CD4-positive, alpha-beta T cell (primary cell): ENCODE data around the gene CASKIN1. TPM values are rescaled to one million over a fixed set of nuclear protein-coding genes. Genes with fewer than 3 reads are reported as not detected.

Experiments
- ATAC-seq: fragments of 200-7000 bp; cut with Tn5 transposase; one replicate; pipeline ENCODE4 v1.10.0; 2022; ENCODE audit warnings: mild to moderate bottlenecking; ENCODE audit not compliant: poor library complexity
- CTCF ChIA-PET: fragments of 350-600 bp; sonication (Branson Sonifier 250); formaldehyde crosslinking; loops from one replicate; lab custom pipeline; 2021; ENCODE audit warnings: antibody characterized with exemption, inconsistent platforms; lab: Charles Lee
- POLR2A ChIA-PET: fragments of 350-600 bp; sonication (Branson Sonifier 250); formaldehyde crosslinking; loops from one replicate; lab custom pipeline; 2021; ENCODE audit warnings: antibody characterized with exemption, inconsistent platforms; lab: Charles Lee
- DNase-seq, 14 experiments: peaks; one replicate each; pipeline ENCODE4 v3.0.0-alpha.2; 2013 to 2020; ENCODE audit warnings: mixed read lengths in 2 of 14
- H3K27ac ChIP-seq, 2 donors: one replicate each; pipeline versions ENCODE4 v1.5.1 to v1.7.0; 2013; ENCODE audit warnings: low read length in 2 of 2, low read depth in 1 of 2, mild to moderate bottlenecking in 1 of 2
- H3K27me3 ChIP-seq, 2 experiments: 1 replicate in 1 of 2; 2 replicates in 1 of 2; pipeline versions ENCODE4 v1.6.1 to v1.7.0; 2013; ENCODE audit warnings: low read length in 2 of 2, control low read depth in 1 of 2, mild to moderate bottlenecking in 1 of 2, moderate library complexity in 1 of 2; ENCODE audit not compliant: insufficient read depth in 2 of 2, control insufficient read depth in 1 of 2
- H3K36me3 ChIP-seq: one replicate; pipeline ENCODE4 v1.6.1; 2013; ENCODE audit warnings: low read length, control low read depth; ENCODE audit not compliant: insufficient read depth
- H3K4me1 ChIP-seq: one replicate; pipeline ENCODE4 v1.6.1; 2013; ENCODE audit warnings: low read length, control low read depth; ENCODE audit not compliant: insufficient read depth
- H3K4me3 ChIP-seq: one replicate; pipeline ENCODE4 v1.5.1; 2013; ENCODE audit warnings: mild to moderate bottlenecking, low read length, moderate library complexity
- H3K9me3 ChIP-seq, 2 experiments: 1 replicate in 1 of 2; 2 replicates in 1 of 2; pipeline versions ENCODE4 v1.6.1 to v1.7.0; 2013; ENCODE audit warnings: low read length in 2 of 2, mild to moderate bottlenecking in 2 of 2, control low read depth in 1 of 2, moderate library complexity in 1 of 2; ENCODE audit not compliant: control insufficient read depth in 1 of 2, insufficient read depth in 1 of 2
- H3K27ac Mint-ChIP-seq: one replicate; pipeline ENCODE4 v1.8.0; 2020; ENCODE audit warnings: mixed read lengths
- H3K27me3 Mint-ChIP-seq: one replicate; pipeline ENCODE4 v1.8.0; 2021; ENCODE audit warnings: mixed read lengths
- H3K36me3 Mint-ChIP-seq: one replicate; pipeline ENCODE4 v1.8.0; 2021; ENCODE audit warnings: low read depth, mixed read lengths
- H3K4me1 Mint-ChIP-seq: one replicate; pipeline ENCODE4 v1.8.0; 2021; ENCODE audit warnings: low read depth, mixed read lengths
- H3K4me3 Mint-ChIP-seq: one replicate; pipeline ENCODE4 v1.8.0; 2020; ENCODE audit warnings: mild to moderate bottlenecking, mixed read lengths
- H3K9me3 Mint-ChIP-seq: one replicate; pipeline ENCODE4 v1.8.0; 2020; ENCODE audit warnings: mixed read lengths
- CTCF ChIP-seq: fragments of 200-600 bp; IDR thresholded peaks from one replicate; pipeline ENCODE4 v1.8.0; 2022; ENCODE audit warnings: antibody characterized with exemption, mild to moderate bottlenecking
- intact Hi-C, 2 experiments: fragments of 100-400 bp; cut with DNase I in 1 of 2; cut with micrococcal nuclease in 1 of 2; formaldehyde crosslinking; loops; one replicate each; pipeline versions ENCODE4 v1.15.1 to v1.9.0; 2023 to 2025; cut with DNase I, micrococcal nuclease
- total RNA-seq, 174 experiments: library from RNA in 2 of 174; stranded (reverse) in 2 of 174; gene quantifications; one replicate each; pipeline ENCODE4 v1.2.3 and lab custom pipeline; 2021 to 2026

Gene CASKIN1
- total RNA-seq, 2 experiments from 2014 or later, result 0.06 TPM; not detected in 1

- H3K27ac Mint-ChIP-seq, result no peak overlapping the region
- CTCF ChIA-PET, result no interaction called here
Observed at GRCh38 chr16:2199621-2200139, 3.3 kb upstream of the CASKIN1 start.

GRCh38 chr16:2199095-2199494 lies 2.7 kb upstream of the CASKIN1 start:
- Histone ChIP-seq H3K4me1 (peaks cover 20% of the 10 kb centered on the region), H3K36me3 (no peaks in the 10 kb centered on the region), H3K27me3 (peaks cover 31% of the 10 kb centered on the region in 2 experiments), H3K27ac (no peak overlapping the region), H3K9me3 (peaks cover 0 to 14% of the 10 kb centered on the region in 2 experiments), H3K4me3 (no peak overlapping the region)
- H3K9me3 Mint-ChIP-seq, result no peaks in the 10 kb centered on the region
- no peaks in the 10 kb centered on the region for H3K36me3 Mint-ChIP-seq
- no peak overlapping the region for H3K4me3 Mint-ChIP-seq
- DNase-seq (no peak), ATAC-seq (no peak)
- H3K4me1 Mint-ChIP-seq, result peaks cover 10% of the 10 kb centered on the region
- H3K27ac Mint-ChIP-seq, result no peak overlapping the region
- intact Hi-C loops, result loop anchor here in 1 of 2 experiments (5.0 to 10.0 kb wide), 3 partner anchors 136 to 288 kb away; partner anchors contain the start of gene CCNF
- no peak for TF ChIP-seq CTCF
- ChIA-PET CTCF (no interaction called here), POLR2A (no interaction called here)
- peaks cover 27% of the 10 kb centered on the region for H3K27me3 Mint-ChIP-seq

More at GRCh38 chr16:2199621-2200139, 3.3 kb upstream of the CASKIN1 start:
- no peaks in the 10 kb centered on the region for H3K36me3 ChIP-seq
- H3K27me3 ChIP-seq, result peaks cover 28 to 30% of the 10 kb centered on the region in 2 experiments
- peaks cover 14% of the 10 kb centered on the region for H3K4me1 Mint-ChIP-seq
- peaks cover 25% of the 10 kb centered on the region for H3K27me3 Mint-ChIP-seq
- no peak overlapping the region for H3K4me3 Mint-ChIP-seq
- H3K9me3 ChIP-seq, result peaks cover 0 to 9% of the 10 kb centered on the region in 2 experiments
- DNase-seq, result no peak
- POLR2A ChIA-PET, result no interaction called here
- H3K27ac ChIP-seq, result no peak overlapping the region
- H3K4me3 ChIP-seq, result no peak overlapping the region
- no peak for TF ChIP-seq CTCF
- no peaks in the 10 kb centered on the region for H3K36me3 Mint-ChIP-seq
- peaks cover 21% of the 10 kb centered on the region for H3K4me1 ChIP-seq
- intact Hi-C loops, result loop anchor here in 1 of 2 experiments (5.0 to 10.0 kb wide), 3 partner anchors 135 to 288 kb away; partner anchors contain the start of gene CCNF
- H3K9me3 Mint-ChIP-seq, result no peaks in the 10 kb centered on the region
- no peak for ATAC-seq

GRCh38 chr16:2198283-2198682 lies 1.9 kb upstream of the CASKIN1 start:
- Histone ChIP-seq H3K4me3 (no peak overlapping the region), H3K9me3 (peaks cover 0 to 16% of the 10 kb centered on the region in 2 experiments), H3K4me1 (peaks cover 20% of the 10 kb centered on the region), H3K27me3 (peaks cover 31% of the 10 kb centered on the region in 2 experiments), H3K36me3 (no peaks in the 10 kb centered on the region), H3K27ac (no peak overlapping the region)
- Mint-ChIP-seq H3K9me3 (no peaks in the 10 kb centered on the region), H3K4me3 (peak overlapping the region; percentile 60), H3K27me3 (peaks cover 27% of the 10 kb centered on the region), H3K36me3 (no peaks in the 10 kb centered on the region), H3K4me1 (peaks cover 10% of the 10 kb centered on the region), H3K27ac (no peak overlapping the region)
- POLR2A ChIA-PET, result no interaction called here
- no peak for TF ChIP-seq CTCF
- intact Hi-C loops, result loop anchor here in 1 of 2 experiments (5.0 to 10.0 kb wide), 3 partner anchors 137 to 289 kb away; partner anchors contain the start of gene CCNF
- ATAC-seq (no peak), DNase-seq (no peak)
- CTCF ChIA-PET, result no interaction called here
